PC-3 (cell line): Measurements from ENCODE around the gene FGF23. TPM values are rescaled to one million over a fixed set of nuclear protein-coding genes. Genes with fewer than 3 reads are reported as not detected.

Experiments used
- ATAC-seq: fragments of 200-7000 bp; cut with Tn5 transposase; 2 replicates; pipeline ENCODE4 v1.9.1; 2020; ENCODE audit warnings: mild to moderate bottlenecking, moderate library complexity
- Bru-seq: library from RNA; stranded (reverse); fragments of 400-500 nt; gene quantifications from one replicate; lab custom pipeline; 2021; lab: Mats Ljungman, UMichigan
- BruChase-seq, 2 experiments: library from RNA; stranded (reverse); fragments of 400-500 nt; gene quantifications; one replicate each; lab custom pipeline; 2021; lab: Mats Ljungman, UMichigan
- BruUV-seq: library from RNA; stranded (reverse); fragments of 400-500 nt; replicated peaks from 2 replicates; lab custom pipeline; 2021; lab: Mats Ljungman, UMichigan
- CTCF ChIA-PET: fragments of 300-600 bp; sonication (Branson Sonifier 250); formaldehyde crosslinking; loops from one replicate; lab custom pipeline; 2022; ENCODE audit warnings: antibody characterized with exemption; lab: Charles Lee
- POLR2A ChIA-PET: fragments of 300-600 bp; sonication (Branson Sonifier 250); formaldehyde crosslinking; loops from one replicate; lab custom pipeline; 2022; ENCODE audit warnings: antibody characterized with exemption; ENCODE audit not compliant: unreplicated experiment; lab: Charles Lee
- DNase-seq: peaks from one replicate; pipeline ENCODE4 v3.0.0-alpha.2; 2015
- H2AFZ ChIP-seq: fragments of 300-600 bp; sonication (generic); 2 replicates; pipeline ENCODE4 v1.6.0; 2016; ENCODE audit warnings: antibody characterized with exemption, low read length
- H3F3A ChIP-seq: fragments of 300-600 bp; sonication (generic); one replicate; pipeline ENCODE4 v1.6.0; 2017; ENCODE audit warnings: antibody characterized with exemption, low read length, control low read depth, mild to moderate bottlenecking; ENCODE audit not compliant: unreplicated experiment
- H3K27ac ChIP-seq: fragments of 300-600 bp; sonication (generic); 2 replicates; pipeline ENCODE4 v1.5.1; 2016; ENCODE audit warnings: mild to moderate bottlenecking, low read length
- H3K27me3 ChIP-seq: fragments of 300-600 bp; sonication (generic); 2 replicates; pipeline ENCODE4 v1.6.1; 2016; ENCODE audit warnings: low read length, mixed read lengths
- H3K36me3 ChIP-seq: fragments of 300-600 bp; sonication (generic); 2 replicates; pipeline ENCODE4 v1.6.1; 2016; ENCODE audit warnings: low read depth, mixed run types, low read length, mixed read lengths
- H3K4me1 ChIP-seq: fragments of 300-600 bp; sonication (generic); 2 replicates; pipeline ENCODE4 v1.5.1; 2016; ENCODE audit warnings: low read length; ENCODE audit not compliant: insufficient read depth
- H3K4me2 ChIP-seq: fragments of 300-600 bp; sonication (generic); 2 replicates; pipeline ENCODE4 v1.6.0; 2016; ENCODE audit warnings: low read length
- H3K4me3 ChIP-seq: fragments of 300-600 bp; sonication (generic); 2 replicates; pipeline ENCODE4 v1.5.1; 2016; ENCODE audit warnings: mild to moderate bottlenecking, low read length, mixed read lengths
- H3K79me2 ChIP-seq: fragments of 300-600 bp; sonication (generic); 2 replicates; pipeline ENCODE4 v1.6.1; 2017; ENCODE audit warnings: low read length, mixed read lengths
- H3K9ac ChIP-seq: fragments of 300-600 bp; sonication (generic); 2 replicates; pipeline ENCODE4 v1.6.0; 2016; ENCODE audit warnings: mild to moderate bottlenecking, low read length
- H3K9me2 ChIP-seq: fragments of 300-600 bp; sonication (generic); replicated peaks from 2 replicates; pipeline ENCODE4 v1.6.1; 2016; ENCODE audit warnings: mixed run types, low read length, mixed read lengths
- H3K9me3 ChIP-seq: fragments of 300-600 bp; sonication (generic); 2 replicates; pipeline ENCODE4 v1.6.1; 2016; ENCODE audit warnings: low read length, mixed read lengths
- H4K20me1 ChIP-seq: fragments of 300-600 bp; sonication (generic); 2 replicates; pipeline ENCODE4 v1.6.1; 2016; ENCODE audit warnings: low read length, mixed read lengths
- CTCF ChIP-seq: fragments of 300-600 bp; sonication (generic); conservative IDR thresholded peaks from 2 replicates; pipeline ENCODE4 v1.5.1; 2017; ENCODE audit warnings: antibody characterized with exemption, low read depth, mild to moderate bottlenecking, low read length
- EZH2 ChIP-seq: fragments of 300-600 bp; sonication (generic); IDR thresholded peaks from one replicate; pipeline ENCODE4 v1.6.1; 2017; ENCODE audit warnings: antibody characterized with exemption, mild to moderate bottlenecking, low read length; ENCODE audit not compliant: unreplicated experiment
- EZH2phosphoT487 ChIP-seq: fragments of 300-600 bp; sonication (generic); IDR thresholded peaks from 2 replicates; pipeline ENCODE4 v1.6.1; 2018; ENCODE audit warnings: mild to moderate bottlenecking, antibody characterized with exemption, low read length, borderline replicate concordance
- intact Hi-C: fragments of 100-400 bp; cut with micrococcal nuclease; formaldehyde crosslinking; loops from 2 replicates; pipeline ENCODE4 v1.9.0; 2023
- long read RNA-seq: library from polyadenylated mRNA; unstranded; transcript quantifications from one replicate; pipeline ENCODE4 v2.0.0, GENCODE V29; 2021; ENCODE audit not compliant: unreplicated experiment
- total RNA-seq: library from RNA; depleted of rRNA; stranded (reverse); fragments of >200 nt; gene quantifications from 2 replicates; pipeline ENCODE4 v1.2.3, GENCODE V29; 2014; rRNA removed

FGF23 gene
- total RNA-seq: not detected in 2 replicates
- Bru-seq, nascent RNA: not detected
- BruChase-seq, experiment 1, labeled RNA remaining after a 6-hour chase: not detected
- percentile 3 among the genes with signal in this experiment for BruChase-seq, experiment 2, labeled RNA remaining after a 2-hour chase
- long read RNA-seq: 0 reads

GRCh38 chr12:4379405-4379804, at the start of gene FGF23:
FGF23 (minus strand) TSS chr12:4379712; CDS start chr12:4379582, 130 bp downstream.
- Histone ChIP-seq H3K27ac (no peak within 1 kb of the TSS), H3F3A (no peaks in the 10 kb centered on the region), H3K27me3 (peaks cover 83% of the 10 kb centered on the region), H4K20me1 (no peaks in the 10 kb centered on the region), H3K4me2 (no peak within 1 kb of the TSS), H3K9ac (no peak within 1 kb of the TSS), H3K4me1 (no peaks in the 10 kb centered on the region), H2AFZ (no peak within 1 kb of the TSS), H3K9me2 (no peaks in the 10 kb centered on the region), H3K4me3 (no peak within 1 kb of the TSS), H3K79me2 (no peaks in the 10 kb centered on the region), H3K9me3 (no peaks in the 10 kb centered on the region), H3K36me3 (no peaks in the 10 kb centered on the region)
- ChIA-PET POLR2A (no interaction called here), CTCF (no interaction called here)
- no TSS peak for BruUV-seq
- DNase-seq (peak; percentile 10), ATAC-seq (peak; percentile 64)
- intact Hi-C loops: no loop called here
- TF ChIP-seq EZH2phosphoT487: no peak
- no peak for TF ChIP-seq CTCF
- no peak for TF ChIP-seq EZH2

GRCh38 chr12:4424422-4424821, 44.9 kb upstream of the FGF23 start:
- DNase-seq: no peak
- Histone ChIP-seq H3F3A (no peaks in the 10 kb centered on the region), H2AFZ (no peak overlapping the region), H3K9me3 (no peaks in the 10 kb centered on the region), H3K27ac (no peak overlapping the region), H3K79me2 (no peaks in the 10 kb centered on the region), H3K9me2 (no peaks in the 10 kb centered on the region), H3K4me1 (no peaks in the 10 kb centered on the region), H3K4me2 (no peak overlapping the region), H4K20me1 (no peaks in the 10 kb centered on the region), H3K4me3 (no peak overlapping the region), H3K36me3 (no peaks in the 10 kb centered on the region), H3K27me3 (peaks cover 15% of the 10 kb centered on the region), H3K9ac (no peak overlapping the region)
- POLR2A ChIA-PET: no interaction called here
- TF ChIP-seq EZH2 (no peak), CTCF (no peak), EZH2phosphoT487 (no peak)
- no peak for ATAC-seq
- CTCF ChIA-PET: no interaction called here
- intact Hi-C loops: loop anchor here (5.0 kb wide), 1 partner anchor 117 kb away; no protein-coding TSS in a partner anchor
- no TSS peak for BruUV-seq

- H3K4me3 ChIP-seq: no peak overlapping the region
- no peak for ATAC-seq
- DNase-seq: no peak
- ChIA-PET POLR2A (no interaction called here), CTCF (no interaction called here)
- H3K27ac ChIP-seq: no peak overlapping the region
- no peaks in the 10 kb centered on the region for H3F3A ChIP-seq
- H3K4me1 ChIP-seq: no peaks in the 10 kb centered on the region
- H3K9ac ChIP-seq: no peak overlapping the region
- H3K9me2 ChIP-seq: no peaks in the 10 kb centered on the region
- H4K20me1 ChIP-seq: no peaks in the 10 kb centered on the region
- no TSS peak for BruUV-seq
- no peaks in the 10 kb centered on the region for H3K79me2 ChIP-seq
- peaks cover 12% of the 10 kb centered on the region for H3K27me3 ChIP-seq
- no peak overlapping the region for H3K4me2 ChIP-seq
- TF ChIP-seq EZH2phosphoT487 (no peak), EZH2 (no peak), CTCF (no peak)
- no peaks in the 10 kb centered on the region for H3K9me3 ChIP-seq
- intact Hi-C loops: loop anchor here (5.0 kb wide), 1 partner anchor 116 kb away; no protein-coding TSS in a partner anchor
- no peak overlapping the region for H2AFZ ChIP-seq
- no peaks in the 10 kb centered on the region for H3K36me3 ChIP-seq
These were observed 44.1 kb upstream of the FGF23 start for GRCh38 chr12:4423528-4424195.
